ENCODE measurements around the gene DBR1.

- TF ChIP-seq CTCF (IDR thresholded peaks at IDR 0.05) (no peak), POLR2A (IDR thresholded peaks at IDR 0.05) (no peak), EP300 (IDR thresholded peaks at IDR 0.05) (no peak)
These were observed 31.5 kb upstream of the DBR1 start for GRCh38 chr3:138206196-138206595.
